KOPT-K1 (cell line): Measurements from ENCODE around the gene OSBPL9.
A peak's percentile ranks its signal among the peaks of the same experiment; 100 is the strongest.
"Not testable (repeated sequence)": the region's sequence is repeated elsewhere in the genome, so short reads cannot be mapped to it uniquely, and the experiment has no call there.

Experiments
- H3K27ac ChIP-seq: fragments of 200-600 bp; sonication (generic); 2 replicates; pipeline ENCODE4 v1.5.1; 2016; ENCODE audit warnings: antibody characterized with exemption, mild to moderate bottlenecking, low read depth, low read length; ENCODE audit not compliant: poor library complexity, severe bottlenecking
- H3K36me3 ChIP-seq: fragments of 200-600 bp; sonication (generic); 2 replicates; pipeline ENCODE4 v1.5.1; 2017; ENCODE audit warnings: antibody characterized with exemption, mild to moderate bottlenecking, low read length, moderate library complexity; ENCODE audit not compliant: insufficient read depth
- H3K9me3 ChIP-seq: fragments of 200-600 bp; sonication (generic); 2 replicates; pipeline ENCODE4 v1.5.1; 2017; ENCODE audit warnings: antibody characterized with exemption, low read length, mild to moderate bottlenecking; ENCODE audit not compliant: insufficient read depth, poor library complexity, severe bottlenecking

OSBPL9 gene

DNA sequence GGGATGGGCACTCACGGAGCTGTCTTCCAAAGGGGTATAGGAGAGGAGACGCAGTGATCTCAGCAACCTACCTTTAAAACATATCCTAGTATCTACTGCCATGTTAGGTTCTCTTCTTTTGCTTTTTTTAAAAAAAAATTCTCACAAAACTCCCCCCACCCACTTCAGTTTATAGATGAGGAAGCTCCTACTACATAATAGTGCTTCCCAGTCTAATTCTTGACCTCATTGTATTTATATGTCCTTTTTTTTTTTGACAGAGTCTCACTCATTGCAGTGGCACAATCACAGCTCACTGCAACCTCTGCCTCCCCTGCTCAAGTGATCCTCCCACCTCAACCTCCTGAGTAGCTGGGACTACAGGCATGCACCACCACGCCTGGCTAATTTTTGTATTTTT, 99.9 kb downstream of the OSBPL9 start:
- Histone ChIP-seq H3K9me3 (no peaks in the 10 kb centered on the region), H3K36me3 (no peaks in the 10 kb centered on the region), H3K27ac (no peak overlapping the region)

DNA sequence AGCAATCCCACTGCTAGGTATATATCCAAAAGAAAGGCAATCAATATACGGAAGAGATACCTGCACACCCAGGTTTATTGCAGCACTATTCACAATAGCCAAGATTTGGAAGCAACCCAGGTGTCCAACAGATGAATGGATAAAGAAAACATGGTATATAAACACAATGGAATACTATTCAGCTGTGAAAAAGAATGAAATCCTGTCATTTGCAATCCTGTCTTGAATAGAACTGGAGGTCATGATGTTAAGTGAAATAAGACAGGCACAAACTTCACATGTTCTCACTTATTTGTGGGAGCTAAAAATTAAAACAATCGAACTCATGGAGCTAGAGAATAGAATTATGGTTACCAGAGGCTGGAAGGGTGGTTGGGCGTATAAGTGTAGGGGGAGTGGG, 101.0 kb downstream of the OSBPL9 start:
- H3K27ac ChIP-seq, result no peak overlapping the region
- H3K36me3 ChIP-seq, result no peaks in the 10 kb centered on the region
- H3K9me3 ChIP-seq, result no peaks in the 10 kb centered on the region

DNA sequence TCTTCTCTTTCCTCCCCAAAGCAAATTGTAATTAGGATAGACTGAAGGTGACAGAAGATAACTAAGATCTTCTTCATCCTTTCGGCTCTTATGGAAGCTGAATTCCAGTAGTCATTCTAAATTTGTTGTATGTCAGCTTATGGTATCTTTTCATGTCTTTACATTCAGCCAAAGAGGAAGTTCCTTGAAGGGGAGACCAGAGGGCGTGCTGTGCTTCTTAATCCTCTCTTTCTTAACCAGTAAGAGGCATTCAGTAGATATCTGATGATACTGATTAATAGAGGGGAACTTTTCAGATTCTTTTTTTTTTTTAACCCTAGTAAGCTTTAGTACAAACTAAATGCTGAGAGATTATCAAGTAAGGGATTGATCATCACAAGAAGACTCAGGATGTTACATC, 102.3 kb downstream of the OSBPL9 start:
- H3K9me3 ChIP-seq, result no peaks in the 10 kb centered on the region
- no peak overlapping the region for H3K27ac ChIP-seq
- H3K36me3 ChIP-seq, result no peaks in the 10 kb centered on the region

DNA sequence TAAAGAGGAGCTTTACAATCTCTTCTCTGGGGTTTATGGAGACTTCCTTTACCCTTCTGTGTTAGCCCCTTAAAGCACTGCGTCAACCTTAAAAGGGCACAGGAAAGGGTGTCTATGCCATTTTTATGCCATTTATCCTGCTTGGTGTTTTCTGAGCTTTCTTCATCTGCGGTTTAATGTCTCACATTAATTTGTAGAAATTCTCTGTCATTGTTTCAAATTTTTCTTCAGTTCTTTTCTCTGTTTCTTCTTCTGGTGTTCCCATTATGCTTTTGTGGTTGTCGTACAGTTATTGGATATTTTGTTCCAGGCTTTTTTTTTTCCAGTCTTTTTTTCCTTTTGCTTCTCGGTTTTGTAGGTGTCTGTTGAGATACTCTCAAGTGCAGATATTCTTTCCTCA, 107.9 kb downstream of the OSBPL9 start:
- Histone ChIP-seq H3K27ac (no peak overlapping the region), H3K36me3 (no peaks in the 10 kb centered on the region), H3K9me3 (no peaks in the 10 kb centered on the region)

DNA sequence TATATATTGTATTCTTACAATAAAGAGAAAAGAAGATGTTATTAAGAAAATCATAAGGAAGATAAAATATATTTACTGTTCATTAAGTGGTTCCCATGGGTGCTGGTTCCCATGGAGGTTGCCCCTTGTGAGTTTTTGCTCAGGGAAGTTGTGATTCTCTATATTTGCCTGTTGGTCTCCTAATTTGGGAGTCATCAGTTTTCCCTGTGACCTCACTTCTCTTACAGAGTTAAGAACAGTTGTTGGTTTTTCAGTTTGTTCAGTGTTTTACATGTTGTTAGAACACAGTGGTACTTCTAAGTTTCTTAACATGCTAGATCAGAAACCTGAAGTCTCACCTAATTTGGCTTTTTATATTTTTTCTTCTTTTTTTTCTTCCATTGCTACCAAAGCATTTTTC, 109.2 kb downstream of the OSBPL9 start:
- Histone ChIP-seq H3K36me3 (no peaks in the 10 kb centered on the region), H3K9me3 (no peaks in the 10 kb centered on the region), H3K27ac (no peak overlapping the region)

DNA sequence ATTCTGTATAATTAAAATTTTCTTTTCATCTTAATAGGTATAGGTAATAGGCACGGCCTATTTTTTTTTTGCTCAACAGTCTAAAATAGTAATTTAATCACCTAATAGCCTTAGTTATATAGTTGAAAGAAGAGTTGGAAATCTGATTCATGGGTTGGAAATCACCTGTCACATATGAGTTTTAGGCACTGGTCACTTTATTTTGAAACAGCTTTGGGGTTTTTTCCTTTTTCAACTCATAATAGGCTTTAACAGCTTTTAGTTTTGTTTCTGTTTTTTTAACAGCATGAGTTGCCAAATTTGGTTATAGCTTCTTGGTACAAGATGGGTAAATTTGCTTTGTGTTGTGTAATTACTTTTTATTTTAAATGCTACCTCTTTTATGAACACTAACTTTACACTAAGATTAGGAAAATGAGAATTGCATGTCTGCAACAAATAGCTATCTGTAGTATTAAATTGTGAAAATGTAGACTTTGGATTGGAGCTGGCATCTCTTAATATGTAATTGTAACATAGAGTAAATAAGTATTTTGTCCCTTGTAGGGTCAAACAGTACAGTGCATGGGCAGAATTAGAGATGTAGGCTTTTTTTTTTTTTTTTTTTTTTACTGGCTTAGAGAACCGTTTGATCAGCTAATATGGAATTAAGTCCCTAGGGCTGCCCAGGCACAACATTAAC, 109.8 kb downstream of the OSBPL9 start:
- no peaks in the 10 kb centered on the region for H3K36me3 ChIP-seq
- no peak overlapping the region for H3K27ac ChIP-seq
- H3K9me3 ChIP-seq, result no peaks in the 10 kb centered on the region

DNA sequence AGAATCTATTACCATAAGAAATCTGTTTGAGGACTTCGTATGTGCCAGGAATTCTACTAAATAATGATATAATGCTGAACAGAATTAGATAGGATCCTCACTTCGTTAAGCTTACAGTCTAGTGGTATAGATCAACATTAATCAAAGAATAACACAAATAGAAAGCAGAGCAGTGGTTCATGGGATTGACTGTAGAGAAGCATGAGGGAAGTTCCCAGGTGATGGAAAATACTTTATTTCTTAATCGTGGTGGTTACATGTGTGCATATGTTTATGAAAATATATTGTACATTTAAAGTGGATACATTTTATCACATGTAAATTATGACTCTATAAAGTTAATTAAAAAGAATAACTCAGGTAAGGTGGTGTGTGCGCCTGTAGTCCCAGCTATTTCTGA, 110.5 kb downstream of the OSBPL9 start:
- Histone ChIP-seq H3K9me3 (no peaks in the 10 kb centered on the region), H3K27ac (no peak overlapping the region), H3K36me3 (no peaks in the 10 kb centered on the region)

DNA sequence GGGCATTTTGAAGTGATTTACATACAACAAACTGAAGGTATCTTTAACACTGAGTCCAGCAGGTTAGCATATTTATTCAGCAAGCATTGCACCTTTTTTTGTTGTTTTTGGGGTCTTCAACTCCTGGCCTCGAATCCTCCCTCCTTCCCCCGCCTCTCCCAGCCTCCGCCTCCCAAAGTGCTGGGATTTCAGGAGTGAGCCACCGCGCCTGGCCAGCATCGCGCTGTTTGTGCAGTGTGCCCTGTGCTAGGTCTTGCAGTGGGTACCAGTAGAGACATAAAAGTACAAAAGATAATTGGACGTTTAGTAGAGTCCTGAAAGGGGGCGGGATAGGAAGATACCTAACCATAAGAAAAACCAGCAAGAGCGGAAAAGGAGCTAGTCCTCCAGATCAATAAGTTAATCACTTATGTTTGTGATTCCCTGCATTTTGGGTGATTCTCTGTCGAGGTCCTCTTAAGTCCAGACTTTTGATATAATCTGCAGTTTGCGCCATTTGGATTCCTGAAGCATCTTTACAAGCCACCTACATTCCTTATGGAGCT, 111.8 kb downstream of the OSBPL9 start:
- peak overlapping the region; percentile 77 for H3K27ac ChIP-seq
- no peaks in the 10 kb centered on the region for H3K9me3 ChIP-seq
- H3K36me3 ChIP-seq, result no peaks in the 10 kb centered on the region

DNA sequence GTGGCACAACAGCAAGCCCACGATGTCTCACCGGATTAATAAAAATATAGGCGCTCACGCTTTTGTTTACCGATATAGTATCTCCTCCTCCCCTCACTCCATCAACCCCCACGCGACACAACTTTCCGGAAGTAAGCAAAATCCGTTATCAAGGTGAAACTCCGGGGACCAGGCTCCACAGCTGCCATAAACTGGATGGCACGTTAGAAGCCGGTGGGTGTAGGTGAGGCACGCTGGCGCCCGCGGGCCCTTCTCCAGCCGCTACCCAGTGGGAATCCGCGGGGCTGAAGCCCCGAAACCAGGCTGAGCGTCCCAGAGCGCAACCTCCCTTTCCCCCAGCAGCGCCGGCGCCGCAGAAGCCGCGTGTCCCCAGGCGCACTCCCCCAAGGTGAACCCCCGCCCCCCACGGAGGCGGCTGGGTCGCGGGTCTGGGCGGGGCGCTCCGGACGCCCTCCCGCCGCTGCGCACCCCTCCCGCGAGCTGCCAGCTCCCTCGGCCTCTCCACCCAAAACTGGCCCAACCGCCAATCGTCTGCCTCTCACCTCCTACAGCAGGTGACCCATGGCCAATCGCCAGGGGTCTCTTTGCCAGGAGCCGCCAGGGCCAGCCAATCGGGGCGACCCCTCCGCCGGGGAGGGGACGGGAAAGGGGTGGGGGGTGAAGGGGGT, 112.4 kb downstream of the OSBPL9 start:
- no peaks in the 10 kb centered on the region for H3K9me3 ChIP-seq
- H3K36me3 ChIP-seq, result no peaks in the 10 kb centered on the region
- peak overlapping the region; percentile 77 for H3K27ac ChIP-seq

DNA sequence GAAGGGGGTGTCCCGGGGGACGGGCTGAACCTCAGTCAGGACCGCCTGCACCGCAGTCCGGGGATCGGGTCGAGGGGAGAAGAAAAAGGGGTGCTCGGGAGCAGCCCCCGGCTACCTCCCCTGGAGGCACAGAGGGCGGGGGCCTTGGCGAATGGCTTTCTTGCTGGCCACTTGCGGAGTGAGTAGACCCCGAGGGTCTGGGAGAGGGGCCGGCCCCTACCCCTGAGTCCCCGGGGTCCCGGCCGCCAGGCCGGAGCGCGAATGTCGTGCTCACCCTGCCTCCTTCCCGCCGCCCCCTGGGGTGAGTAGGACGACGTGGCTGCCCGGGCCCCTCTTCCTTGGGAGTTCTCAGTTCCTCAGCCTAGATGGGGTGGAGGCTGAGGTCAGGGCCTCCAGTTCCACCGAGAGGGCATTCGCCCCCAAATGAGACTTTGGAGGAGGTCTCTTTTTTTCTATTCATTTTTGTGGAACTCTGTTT, 113.0 kb downstream of the OSBPL9 start:
- no peaks in the 10 kb centered on the region for H3K9me3 ChIP-seq
- H3K36me3 ChIP-seq, result no peaks in the 10 kb centered on the region
- peak overlapping the region; percentile 61 for H3K27ac ChIP-seq

DNA sequence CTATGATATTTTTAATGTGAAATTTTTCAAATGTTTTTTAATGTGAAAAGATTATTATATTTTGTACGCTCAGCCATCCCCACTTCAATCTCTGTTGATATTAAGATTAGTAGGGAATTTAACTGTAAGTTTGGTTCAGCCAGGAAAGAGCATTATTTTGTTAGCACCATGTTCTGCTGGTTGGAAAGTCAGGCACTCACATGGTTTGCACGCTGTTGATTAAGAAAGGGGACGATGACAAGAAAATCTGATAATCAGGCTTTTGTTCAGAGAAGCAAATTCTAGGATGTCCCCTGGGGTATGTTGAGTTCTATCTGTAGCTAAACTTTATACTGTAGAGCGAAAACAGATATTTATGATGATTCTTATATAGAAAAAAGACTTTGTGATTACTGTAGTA, 115.1 kb downstream of the OSBPL9 start:
- Histone ChIP-seq H3K9me3 (no peaks in the 10 kb centered on the region), H3K36me3 (no peaks in the 10 kb centered on the region), H3K27ac (no peak overlapping the region)

DNA sequence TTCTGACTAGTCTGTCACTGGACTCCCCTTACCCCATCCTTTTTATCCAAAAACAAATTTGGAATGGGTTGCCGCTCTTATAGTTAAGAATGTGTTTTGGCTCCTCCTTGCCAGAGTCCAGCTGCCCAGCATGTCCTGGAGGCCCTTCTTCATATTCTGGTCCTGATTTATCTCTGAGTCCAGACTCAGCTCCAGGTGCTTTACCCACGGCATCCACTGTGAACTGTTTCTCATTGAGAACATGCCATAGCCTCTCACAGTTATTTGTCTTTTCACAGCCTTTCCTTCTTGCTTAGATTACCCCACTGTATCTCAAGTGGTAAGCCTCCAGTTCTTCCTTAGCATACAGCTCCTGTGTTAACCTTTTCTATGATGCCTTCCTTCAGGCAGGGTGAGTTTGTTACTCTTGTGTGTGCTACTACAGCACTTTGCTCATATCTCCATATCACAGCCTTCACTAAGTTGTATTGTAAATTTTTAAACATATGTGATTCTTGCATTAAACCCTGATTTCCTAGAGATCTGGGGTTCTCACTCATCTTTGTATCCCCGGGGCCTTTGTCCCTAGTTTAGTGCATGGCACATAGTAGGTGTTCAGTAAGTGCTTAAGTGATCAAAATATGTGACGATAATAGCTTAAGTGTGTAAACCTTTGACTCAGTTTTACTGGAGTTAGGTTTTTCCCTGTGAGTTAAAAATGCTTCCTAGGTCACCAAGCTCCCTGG, 116.0 kb downstream of the OSBPL9 start:
- no peaks in the 10 kb centered on the region for H3K36me3 ChIP-seq
- no peak overlapping the region for H3K27ac ChIP-seq
- no peaks in the 10 kb centered on the region for H3K9me3 ChIP-seq

DNA sequence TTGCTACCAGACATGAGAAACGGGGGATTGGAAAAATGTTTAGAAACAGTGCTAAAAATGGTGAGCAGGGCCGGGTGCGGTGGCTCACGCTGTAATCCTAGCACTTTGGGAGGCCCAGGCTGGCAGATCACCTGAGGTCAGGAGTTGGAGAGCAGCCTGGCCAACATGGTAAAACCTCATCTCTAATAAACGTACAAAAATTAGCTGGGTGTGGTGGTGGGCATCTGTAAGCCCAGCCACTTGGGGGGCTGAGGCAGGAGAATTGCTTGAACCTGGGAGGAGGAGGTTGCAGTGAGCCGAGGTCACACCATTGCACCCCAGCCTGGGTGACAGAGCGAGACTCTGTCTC, 116.5 kb downstream of the OSBPL9 start:
- H3K36me3 ChIP-seq, H3K9me3 ChIP-seq, H3K27ac ChIP-seq: not testable (repeated sequence)

DNA sequence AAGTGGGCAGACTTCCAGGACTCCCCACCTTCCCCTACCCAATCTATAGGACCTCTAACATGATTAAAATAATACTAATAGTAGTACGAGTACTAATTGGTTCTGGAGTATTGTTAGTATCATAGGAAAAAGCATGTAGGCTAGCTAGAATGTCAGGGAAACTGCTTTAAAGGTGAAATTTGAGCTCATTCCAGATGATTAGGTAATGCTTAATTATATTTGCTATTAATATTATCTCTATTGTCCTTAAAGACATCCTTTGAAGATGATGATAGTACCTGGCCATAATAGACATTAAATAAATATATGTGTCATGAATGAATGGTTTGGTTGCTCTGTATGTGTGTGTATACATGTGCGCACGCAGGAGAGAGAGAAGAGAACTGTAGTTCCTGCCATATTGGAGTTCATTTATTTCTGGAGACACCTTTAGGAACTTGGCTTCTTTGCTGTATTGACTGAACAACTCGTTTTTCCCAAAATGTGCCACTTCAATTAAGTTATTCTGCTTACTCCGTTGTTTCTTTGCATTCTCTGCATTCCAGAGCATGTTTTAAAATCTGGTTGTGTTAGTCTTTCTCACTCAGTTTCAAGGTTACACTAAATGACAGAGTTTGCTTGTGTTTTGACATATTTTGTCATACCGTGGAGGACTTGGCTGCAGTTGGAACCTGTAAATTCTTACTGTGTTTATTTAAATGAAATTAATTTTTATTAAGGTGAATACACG, 117.1 kb downstream of the OSBPL9 start:
- no peak overlapping the region for H3K27ac ChIP-seq
- H3K36me3 ChIP-seq, result no peaks in the 10 kb centered on the region
- no peaks in the 10 kb centered on the region for H3K9me3 ChIP-seq
